Nephron (organoid): ENCODE measurements around the gene PRIMPOL.

Experiments used
- H3K27ac Mint-ChIP-seq, 3 experiments: 2 replicates each; pipeline ENCODE4 v1.8.0; 2020; ENCODE audit warnings: mixed read lengths in 3 of 3, mild to moderate bottlenecking in 2 of 3, moderate library complexity in 1 of 3
- H3K27me3 Mint-ChIP-seq: 2 replicates; pipeline ENCODE4 v1.8.0; 2021; ENCODE audit warnings: low read depth, mild to moderate bottlenecking, moderate library complexity, mixed read lengths
- H3K36me3 Mint-ChIP-seq: 2 replicates; pipeline ENCODE4 v1.8.0; 2020; ENCODE audit warnings: low read depth, mixed read lengths
- H3K4me1 Mint-ChIP-seq: 2 replicates; pipeline ENCODE4 v1.8.0; 2020; ENCODE audit warnings: mixed read lengths
- H3K4me3 Mint-ChIP-seq, 3 experiments: 2 replicates each; pipeline ENCODE4 v1.8.0; 2020; ENCODE audit warnings: mild to moderate bottlenecking in 3 of 3, mixed read lengths in 3 of 3, moderate library complexity in 2 of 3
- H3K9me3 Mint-ChIP-seq: 2 replicates; pipeline ENCODE4 v1.8.0; 2020; ENCODE audit warnings: mixed read lengths
- TF ChIP-seq, protein P1 (sequence below), 3 experiments: fragments of 200-600 bp; sonication (generic); IDR thresholded peaks; one replicate each; pipeline ENCODE4 v1.5.0; 2021; ENCODE audit warnings: antibody characterized with exemption in 3 of 3; ENCODE audit not compliant: unreplicated experiment in 3 of 3

Gene PRIMPOL

GRCh38 chr4:184706453-184706852 is 56.9 kb downstream of the PRIMPOL start:
- Mint-ChIP-seq H3K36me3 (peaks cover 64% of the 10 kb centered on the region), H3K27ac (no peak overlapping the region), H3K4me1 (no peaks in the 10 kb centered on the region), H3K4me3 (no peak overlapping the region), H3K27me3 (no peaks in the 10 kb centered on the region), H3K9me3 (peaks cover 6% of the 10 kb centered on the region)
- TF ChIP-seq, protein P1, sequence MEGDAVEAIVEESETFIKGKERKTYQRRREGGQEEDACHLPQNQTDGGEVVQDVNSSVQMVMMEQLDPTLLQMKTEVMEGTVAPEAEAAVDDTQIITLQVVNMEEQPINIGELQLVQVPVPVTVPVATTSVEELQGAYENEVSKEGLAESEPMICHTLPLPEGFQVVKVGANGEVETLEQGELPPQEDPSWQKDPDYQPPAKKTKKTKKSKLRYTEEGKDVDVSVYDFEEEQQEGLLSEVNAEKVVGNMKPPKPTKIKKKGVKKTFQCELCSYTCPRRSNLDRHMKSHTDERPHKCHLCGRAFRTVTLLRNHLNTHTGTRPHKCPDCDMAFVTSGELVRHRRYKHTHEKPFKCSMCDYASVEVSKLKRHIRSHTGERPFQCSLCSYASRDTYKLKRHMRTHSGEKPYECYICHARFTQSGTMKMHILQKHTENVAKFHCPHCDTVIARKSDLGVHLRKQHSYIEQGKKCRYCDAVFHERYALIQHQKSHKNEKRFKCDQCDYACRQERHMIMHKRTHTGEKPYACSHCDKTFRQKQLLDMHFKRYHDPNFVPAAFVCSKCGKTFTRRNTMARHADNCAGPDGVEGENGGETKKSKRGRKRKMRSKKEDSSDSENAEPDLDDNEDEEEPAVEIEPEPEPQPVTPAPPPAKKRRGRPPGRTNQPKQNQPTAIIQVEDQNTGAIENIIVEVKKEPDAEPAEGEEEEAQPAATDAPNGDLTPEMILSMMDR (IDR thresholded peaks at IDR 0.05; ENCODE audit: unreplicated experiment in 3 of 3) = no peak

- peaks cover 6% of the 10 kb centered on the region for H3K9me3 Mint-ChIP-seq
- no peaks in the 10 kb centered on the region for H3K27me3 Mint-ChIP-seq
- no peak overlapping the region for H3K4me3 Mint-ChIP-seq
- TF ChIP-seq, protein P1 (IDR thresholded peaks at IDR 0.05; ENCODE audit: unreplicated experiment in 3 of 3) = no peak
- H3K4me1 Mint-ChIP-seq = no peaks in the 10 kb centered on the region
- peaks cover 65% of the 10 kb centered on the region for H3K36me3 Mint-ChIP-seq
- H3K27ac Mint-ChIP-seq = no peak overlapping the region
Observed at GRCh38 chr4:184712322-184712721, 62.8 kb downstream of the PRIMPOL start.

DNA sequence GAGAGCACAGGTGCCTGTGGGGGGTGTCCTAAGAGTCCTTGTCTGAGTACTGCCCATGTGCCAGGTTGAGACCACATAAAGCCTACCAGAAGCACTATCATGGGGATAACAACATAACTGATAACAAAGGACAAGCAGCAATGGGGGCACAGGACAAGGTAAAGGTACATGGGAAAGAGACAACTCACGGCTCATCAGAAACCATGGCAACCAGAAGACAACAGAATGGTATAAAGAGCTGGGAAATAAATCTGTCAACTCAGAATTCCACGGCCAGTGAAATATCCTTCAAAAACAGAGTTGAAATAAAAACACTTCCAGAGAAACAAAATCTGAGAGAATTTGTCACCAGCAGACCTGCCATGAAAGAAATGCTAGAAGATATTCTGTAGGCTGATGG is 64.3 kb downstream of the PRIMPOL start:
- H3K27me3 Mint-ChIP-seq = no peaks in the 10 kb centered on the region
- peaks cover 6% of the 10 kb centered on the region for H3K4me1 Mint-ChIP-seq
- peaks cover 58% of the 10 kb centered on the region for H3K36me3 Mint-ChIP-seq
- peaks cover 5% of the 10 kb centered on the region for H3K9me3 Mint-ChIP-seq
- no peak overlapping the region for H3K27ac Mint-ChIP-seq
- no peak overlapping the region for H3K4me3 Mint-ChIP-seq
- TF ChIP-seq, protein P1 (IDR thresholded peaks at IDR 0.05; ENCODE audit: unreplicated experiment in 3 of 3) = no peak

DNA sequence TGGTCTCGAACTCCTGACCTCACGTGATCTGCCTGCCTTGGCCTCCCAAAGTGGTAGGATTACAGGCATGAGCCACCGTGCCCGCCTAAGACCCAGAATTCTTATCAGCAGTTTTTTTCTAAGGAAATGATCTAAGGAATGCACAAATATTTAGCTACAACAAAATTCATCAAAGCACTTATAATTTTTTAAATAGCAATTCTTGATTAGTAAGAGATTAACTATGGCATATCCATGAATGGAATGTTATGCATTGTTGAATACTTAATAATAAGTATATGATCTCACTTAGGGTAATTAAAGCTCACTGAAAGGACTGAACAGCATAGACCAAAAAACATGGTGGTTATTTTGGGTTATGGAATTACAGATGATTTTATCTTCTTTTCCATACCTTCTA is 66.0 kb downstream of the PRIMPOL start:
- H3K9me3 Mint-ChIP-seq = peaks cover 5% of the 10 kb centered on the region
- no peaks in the 10 kb centered on the region for H3K27me3 Mint-ChIP-seq
- peaks cover 57% of the 10 kb centered on the region for H3K36me3 Mint-ChIP-seq
- no peak overlapping the region for H3K4me3 Mint-ChIP-seq
- peaks cover 6% of the 10 kb centered on the region for H3K4me1 Mint-ChIP-seq
- H3K27ac Mint-ChIP-seq = no peak overlapping the region
- TF ChIP-seq, protein P1 (IDR thresholded peaks at IDR 0.05; ENCODE audit: unreplicated experiment in 3 of 3) = no peak

DNA sequence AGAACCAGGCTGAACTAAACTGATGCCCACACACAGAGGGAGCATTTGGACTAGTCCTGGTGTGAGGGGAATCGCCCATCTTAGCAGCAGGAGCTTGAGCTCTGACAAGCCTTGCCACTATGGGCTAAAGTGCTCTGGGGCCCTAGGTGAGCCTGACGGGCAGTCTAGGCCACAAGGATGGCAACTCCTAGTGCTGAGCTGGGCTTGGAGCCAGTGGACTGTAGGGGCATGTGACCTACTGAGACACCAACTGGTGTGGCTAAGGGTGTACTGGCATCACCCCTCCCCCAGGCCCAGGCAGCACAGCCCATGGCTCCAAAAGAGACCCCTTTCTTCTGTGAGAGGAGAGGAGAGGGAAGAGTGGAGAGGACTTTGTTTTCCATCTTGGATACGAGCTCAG is 69.9 kb downstream of the PRIMPOL start:
- H3K4me1 Mint-ChIP-seq = peaks cover 6% of the 10 kb centered on the region
- peaks cover 70% of the 10 kb centered on the region for H3K36me3 Mint-ChIP-seq
- no peak overlapping the region for H3K4me3 Mint-ChIP-seq
- H3K27ac Mint-ChIP-seq = no peak overlapping the region
- H3K27me3 Mint-ChIP-seq = no peaks in the 10 kb centered on the region
- TF ChIP-seq, protein P1 (IDR thresholded peaks at IDR 0.05; ENCODE audit: unreplicated experiment in 3 of 3) = no peak
- peaks cover 12% of the 10 kb centered on the region for H3K9me3 Mint-ChIP-seq

GRCh38 chr4:184721254-184721653 is 71.7 kb downstream of the PRIMPOL start:
- peaks cover 71% of the 10 kb centered on the region for H3K36me3 Mint-ChIP-seq
- no peak overlapping the region for H3K27ac Mint-ChIP-seq
- TF ChIP-seq, protein P1 (IDR thresholded peaks at IDR 0.05; ENCODE audit: unreplicated experiment in 3 of 3) = no peak
- no peaks in the 10 kb centered on the region for H3K27me3 Mint-ChIP-seq
- peaks cover 12% of the 10 kb centered on the region for H3K9me3 Mint-ChIP-seq
- no peak overlapping the region for H3K4me3 Mint-ChIP-seq
- H3K4me1 Mint-ChIP-seq = peaks cover 6% of the 10 kb centered on the region
